Body of pancreas (tissue), 4 donors: ENCODE results near the gene PEA15. TPM values are rescaled to one million over a fixed set of nuclear protein-coding genes. Genes with fewer than 3 reads are reported as not detected.

Experiments used
- ATAC-seq: fragments of 150-250 bp; one replicate; pipeline ENCODE4 v1.9.1; 2016
- DNase-seq, 4 donors: peaks; one replicate each; pipeline ENCODE4 v3.0.0-alpha.2; 2019
- H3K27ac ChIP-seq, 4 donors: fragments of 200-600 bp; sonication (generic); 1 replicate in 3 of 4; 2 replicates in 1 of 4; pipeline versions ENCODE4 v1.5.1 to v1.6.1; 2016 to 2019; ENCODE audit warnings: mild to moderate bottlenecking in 1 of 4, mixed read lengths in 1 of 4, moderate library complexity in 1 of 4
- H3K27me3 ChIP-seq, 2 donors: fragments of 200-600 bp; sonication (generic); one replicate each; pipeline ENCODE4 v1.6.0; 2016; ENCODE audit warnings: mild to moderate bottlenecking in 1 of 2
- H3K36me3 ChIP-seq, 2 donors: fragments of 200-600 bp; sonication (generic); replicated peaks in 1 of 2; 2 replicates each; pipeline ENCODE4 v1.5.1; 2016; ENCODE audit warnings: low read depth in 2 of 2; ENCODE audit not compliant: insufficient read depth in 1 of 2
- H3K4me1 ChIP-seq: fragments of 200-600 bp; sonication (generic); one replicate; pipeline ENCODE4 v1.6.0; 2016
- H3K4me3 ChIP-seq, 2 donors: fragments of 200-600 bp; sonication (generic); 1 replicate in 1 of 2; 2 replicates in 1 of 2; pipeline ENCODE4 v1.5.1; 2016 to 2019
- H3K9me3 ChIP-seq, 3 donors: fragments of 200-600 bp; sonication (generic); 1 replicate in 2 of 3; 2 replicates in 1 of 3; pipeline ENCODE4 v1.5.1; 2016
- CTCF ChIP-seq, 7 experiments: fragments of 450-650 bp in 4 of 7; fragments of 200-600 bp in 3 of 7; sonication (generic) in 3 of 7; IDR thresholded peaks; one replicate each; pipeline ENCODE4 v1.5.1; 2016 to 2019; ENCODE audit warnings: antibody characterized with exemption in 7 of 7
- POLR2A ChIP-seq, 3 donors: fragments of 450-650 bp; IDR thresholded peaks; one replicate each; pipeline ENCODE4 v1.6.1; 2016; ENCODE audit warnings: antibody characterized with exemption in 3 of 3, mild to moderate bottlenecking in 2 of 3
- WGBS, 2 donors: methylation state at CpG; one replicate each; pipeline ENCODE4 v1.1.5; 2017; 5-methylcytosine and 5-hydroxymethylcytosine counted together
- intact Hi-C: fragments of 100-400 bp; cut with DNase I; formaldehyde crosslinking; loops from one replicate; pipeline ENCODE4 v1.15.1; 2023
- total RNA-seq, 2 donors: library from RNA; depleted of rRNA; stranded (reverse); fragments of >200 nt; gene quantifications; one replicate each; pipeline ENCODE4 v1.1.0, GENCODE V29; 2016

The PEA15 gene
- total RNA-seq, 2 donors from 2014 or later, result 21.4 to 23.9 TPM

- no peak for ATAC-seq
- TF ChIP-seq CTCF (IDR thresholded peaks at IDR 0.05) (no peak), POLR2A (IDR thresholded peaks at IDR 0.05) (no peak)
- WGBS, 2 donors, result 89 to 90% methylated on average over 2 of the region's 2 CpGs
- DNase-seq, result no peak
- Histone ChIP-seq H3K36me3 (peaks cover 11 to 58% of the 10 kb centered on the region in 2 donors), H3K9me3 (no peaks in the 10 kb centered on the region), H3K4me1 (no peaks in the 10 kb centered on the region), H3K4me3 (no peak overlapping the region), H3K27me3 (no peaks in the 10 kb centered on the region), H3K27ac (no peak overlapping the region)
- intact Hi-C loops, result no loop called here
Measured at GRCh38 chr1:160226623-160227022, 21.4 kb downstream of the PEA15 start.

GRCh38 chr1:160227034-160227433, 21.9 kb downstream of the PEA15 start:
- peaks cover 11 to 55% of the 10 kb centered on the region in 2 donors for H3K36me3 ChIP-seq
- H3K4me3 ChIP-seq, result no peak overlapping the region
- H3K27ac ChIP-seq, result no peak overlapping the region
- H3K27me3 ChIP-seq, result no peaks in the 10 kb centered on the region
- 77 to 82% methylated on average over 4 of the region's 4 CpGs for WGBS, 2 donors
- ATAC-seq (no peak), DNase-seq (no peak)
- H3K9me3 ChIP-seq, result no peaks in the 10 kb centered on the region
- intact Hi-C loops, result no loop called here
- TF ChIP-seq POLR2A (IDR thresholded peaks at IDR 0.05), result no peak
- TF ChIP-seq CTCF (IDR thresholded peaks at IDR 0.05), result no peak
- no peaks in the 10 kb centered on the region for H3K4me1 ChIP-seq

GRCh38 chr1:160227561-160227960, 22.4 kb downstream of the PEA15 start:
- ATAC-seq, result no peak
- H3K4me1 ChIP-seq, result no peaks in the 10 kb centered on the region
- no peaks in the 10 kb centered on the region for H3K9me3 ChIP-seq
- no peaks in the 10 kb centered on the region for H3K27me3 ChIP-seq
- 91 to 96% methylated on average over 1 of the region's 1 CpG for WGBS, 2 donors
- H3K4me3 ChIP-seq, result no peak overlapping the region
- intact Hi-C loops, result no loop called here
- H3K27ac ChIP-seq, result no peak overlapping the region
- peaks cover 11 to 51% of the 10 kb centered on the region in 2 donors for H3K36me3 ChIP-seq
- no peak for DNase-seq
- TF ChIP-seq CTCF (IDR thresholded peaks at IDR 0.05) (no peak), POLR2A (IDR thresholded peaks at IDR 0.05) (no peak)

- intact Hi-C loops, result no loop called here
- ATAC-seq (no peak), DNase-seq (no peak)
- Histone ChIP-seq H3K4me1 (no peaks in the 10 kb centered on the region), H3K27ac (no peak overlapping the region), H3K27me3 (no peaks in the 10 kb centered on the region), H3K4me3 (no peak overlapping the region), H3K36me3 (peaks cover 11 to 43% of the 10 kb centered on the region in 2 donors), H3K9me3 (no peaks in the 10 kb centered on the region)
- TF ChIP-seq POLR2A (IDR thresholded peaks at IDR 0.05) (no peak), CTCF (IDR thresholded peaks at IDR 0.05) (no peak)
Measured at GRCh38 chr1:160228431-160228830, 23.2 kb downstream of the PEA15 start.

- no peaks in the 10 kb centered on the region for H3K9me3 ChIP-seq
- intact Hi-C loops, result no loop called here
- no peaks in the 10 kb centered on the region for H3K4me1 ChIP-seq
- H3K27ac ChIP-seq, result no peak overlapping the region
- DNase-seq (no peak), ATAC-seq (no peak)
- no peak overlapping the region for H3K4me3 ChIP-seq
- TF ChIP-seq POLR2A (IDR thresholded peaks at IDR 0.05) (no peak), CTCF (IDR thresholded peaks at IDR 0.05) (no peak)
- H3K36me3 ChIP-seq, result peaks cover 8 to 32% of the 10 kb centered on the region in 2 donors
- no peaks in the 10 kb centered on the region for H3K27me3 ChIP-seq
Measured at GRCh38 chr1:160232911-160233310, 27.7 kb downstream of the PEA15 start.
